Activated CD4-positive, alpha-beta T cell treated with anti-CD3 and anti-CD28 coated beads, Interleukin-2, amount 50 U/mL, for 16 hours (primary cell): ENCODE results near the gene VILL.
"Not testable (repeated sequence)": the region's sequence is repeated elsewhere in the genome, so short reads cannot be mapped to it uniquely, and the experiment has no call there.

ENCODE experiments used
- DNase-seq: peaks from one replicate; pipeline ENCODE4 v3.0.0-alpha.2; 2020

Gene VILL

DNA sequence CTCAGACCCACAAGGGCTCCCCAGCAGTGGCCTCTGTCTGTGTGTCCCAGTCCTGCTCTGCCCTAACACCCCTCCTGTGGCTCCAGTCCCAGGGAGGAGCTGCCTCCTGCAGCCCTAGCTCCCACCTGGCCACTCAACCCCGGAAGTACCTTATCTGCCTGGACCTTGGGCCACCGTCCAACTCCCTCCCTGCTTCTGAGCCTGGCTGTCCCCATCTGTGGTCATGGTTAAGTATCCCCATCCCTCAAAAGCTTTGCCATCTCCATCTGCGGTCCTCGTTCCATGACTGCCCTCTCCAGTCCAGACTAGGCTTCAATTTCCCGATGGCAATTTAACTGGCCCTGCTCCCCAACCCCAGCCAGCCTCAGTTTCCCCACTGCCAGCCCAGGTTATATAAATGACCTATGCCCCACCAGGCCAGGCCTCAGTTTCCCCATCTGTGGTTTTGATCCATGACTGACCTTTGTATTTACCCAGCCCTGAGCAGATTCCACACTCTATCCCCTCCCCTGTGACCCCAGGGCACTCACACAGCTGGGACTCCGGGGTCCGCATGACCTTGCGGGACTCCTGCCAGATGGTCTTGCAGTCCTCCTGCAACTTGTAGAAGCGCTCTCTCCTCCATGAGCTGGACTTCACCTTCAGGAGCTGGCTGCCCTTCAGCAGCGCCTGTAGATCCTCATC lies 29.2 kb downstream of the VILL start:
- no peak for DNase-seq

DNA sequence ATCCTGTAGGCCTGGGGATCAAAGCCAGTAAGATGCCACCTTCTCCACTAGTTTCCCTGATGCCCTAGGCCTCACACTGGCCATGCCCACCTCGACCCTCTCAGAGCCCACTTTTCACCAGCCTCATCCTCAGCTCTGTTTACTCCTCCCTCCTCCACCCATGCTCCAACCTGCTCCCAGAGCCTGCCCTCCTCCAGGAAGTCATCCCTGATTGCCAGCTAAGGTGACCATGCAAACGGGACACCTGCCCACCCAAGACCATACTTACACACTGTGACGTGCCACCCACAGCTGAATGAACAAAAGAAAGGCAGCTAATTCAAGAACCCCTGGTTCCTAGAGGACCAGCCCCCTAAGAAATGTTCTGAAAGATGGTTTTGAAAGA lies 29.7 kb downstream of the VILL start:
- no peak for DNase-seq

DNA sequence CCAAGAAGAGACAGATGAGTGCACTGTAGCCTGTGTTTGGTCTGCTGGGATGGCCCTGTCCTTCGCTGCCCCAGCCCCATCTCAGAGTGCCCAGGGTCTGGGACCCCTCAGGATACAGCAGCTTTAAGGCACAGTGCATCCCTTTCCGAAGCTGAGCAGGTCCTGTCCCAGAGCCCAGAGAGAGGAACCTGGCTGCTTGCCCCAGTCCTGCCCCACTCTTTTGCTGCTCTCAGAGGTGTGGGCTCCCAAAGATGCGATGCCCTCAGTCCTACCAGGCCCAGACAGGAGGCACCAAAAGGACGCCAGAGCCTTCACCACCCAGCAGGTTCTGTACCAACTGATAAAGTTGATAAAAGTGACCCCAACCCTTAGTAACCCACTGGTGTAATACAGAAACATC lies 30.6 kb downstream of the VILL start:
- DNase-seq, result no peak

GRCh38 chr3:38022301-38022700 lies 31.7 kb downstream of the VILL start:
- DNase-seq, result no peak

DNA sequence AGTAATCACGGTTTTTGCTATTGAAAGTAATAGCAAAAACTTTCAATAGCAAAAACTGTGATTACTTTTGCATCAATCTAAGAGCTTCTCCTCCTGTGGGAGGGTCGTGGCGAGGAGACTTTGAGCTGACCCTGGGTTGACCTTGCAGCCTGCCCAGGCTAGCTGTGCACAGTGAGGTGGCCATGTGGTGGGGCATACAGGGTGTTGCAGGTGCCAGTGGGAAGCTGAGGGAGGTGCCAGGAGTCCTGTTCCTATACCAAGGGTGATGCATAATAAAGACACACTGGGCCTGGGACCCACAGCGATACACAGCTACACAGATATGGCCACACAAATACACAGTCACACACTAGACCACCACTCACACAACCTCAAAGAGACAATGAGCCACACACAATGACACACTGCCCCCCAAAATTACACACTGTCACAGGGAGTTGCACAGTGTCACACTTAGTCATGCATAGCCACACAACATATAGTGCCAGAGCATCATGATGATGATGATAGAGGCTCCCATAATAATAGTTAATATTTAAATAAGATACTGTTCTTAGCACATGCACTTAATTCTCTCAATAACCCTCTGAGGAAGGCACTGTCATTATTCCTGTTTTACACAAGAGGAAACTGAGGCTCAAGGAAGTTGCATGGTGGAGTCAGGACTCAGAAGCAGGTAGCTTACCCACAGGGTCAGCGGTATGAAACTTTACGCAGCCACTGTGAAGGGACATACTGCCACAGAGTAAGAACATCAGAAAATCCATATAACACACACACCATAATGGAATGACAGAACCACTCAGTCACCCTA lies 32.5 kb downstream of the VILL start:
- no peak for DNase-seq

DNA sequence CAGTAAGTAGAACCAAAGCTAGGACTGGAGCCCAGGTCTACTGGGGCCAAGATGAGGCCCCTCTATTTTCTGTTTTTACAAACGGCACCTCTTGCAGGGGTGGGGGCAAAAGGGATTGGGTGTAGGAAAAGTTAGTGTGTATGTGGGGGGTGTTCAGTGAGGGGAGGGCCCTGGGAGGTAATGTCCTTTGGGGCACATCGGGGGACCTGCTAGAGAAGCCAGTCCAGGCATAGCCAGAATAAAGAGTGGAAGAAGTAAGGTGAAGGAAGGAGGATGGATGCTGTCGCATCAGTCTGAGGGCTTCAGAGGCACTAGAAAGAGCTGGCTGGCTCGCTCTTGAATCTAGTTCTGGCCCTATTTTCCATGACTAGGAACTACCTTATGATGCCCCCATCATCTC lies 36.3 kb downstream of the VILL start:
- no peak for DNase-seq

DNA sequence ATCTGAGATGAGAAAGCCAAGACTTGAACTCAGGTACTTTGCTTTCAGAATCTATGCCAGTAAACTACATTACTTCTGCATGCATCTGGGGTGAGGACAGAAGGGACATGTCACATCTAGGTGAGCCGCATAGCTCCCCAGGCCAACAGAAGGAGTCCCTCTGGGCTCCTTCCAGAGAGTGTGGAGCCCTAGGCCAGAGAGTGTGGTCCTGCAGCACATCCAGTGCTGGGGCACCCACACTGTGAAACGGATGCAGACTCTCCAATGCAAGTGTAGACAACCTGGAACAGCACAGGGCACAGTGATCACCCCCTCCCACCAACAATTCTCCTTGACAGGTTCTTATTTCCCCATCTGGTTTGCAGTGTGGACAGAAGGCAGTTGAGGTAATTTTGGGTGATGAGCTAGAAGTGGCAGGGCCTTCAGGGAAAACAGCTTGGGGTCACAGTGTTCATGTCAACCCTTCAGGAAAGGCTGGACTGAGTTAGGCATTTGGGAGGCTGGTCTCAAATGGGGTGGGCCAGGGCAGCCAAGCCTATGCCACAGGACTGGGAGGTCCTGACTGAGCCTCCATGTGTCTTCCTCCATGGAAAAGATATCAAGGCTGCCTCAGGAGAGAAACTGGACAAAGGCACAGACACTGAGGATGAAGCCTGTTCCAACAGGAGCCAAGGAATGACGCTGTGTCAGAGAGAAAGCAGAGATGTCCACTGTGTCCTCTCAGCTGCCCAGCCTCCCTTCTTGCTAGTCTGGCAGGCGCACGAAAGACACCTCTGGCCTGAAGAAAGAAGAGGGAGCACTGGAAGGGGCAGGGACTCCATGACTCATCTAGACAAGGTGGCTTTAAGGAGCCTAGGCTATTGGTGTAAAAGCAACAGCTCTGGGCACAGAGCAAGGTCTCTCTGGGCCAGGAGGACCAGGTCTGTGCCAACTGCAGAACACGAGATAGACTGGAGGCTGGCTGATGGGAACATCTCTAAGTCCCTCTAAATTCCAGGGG lies 37.2 kb downstream of the VILL start:
- no peak for DNase-seq

GRCh38 chr3:38028621-38029361 lies 38.2 kb downstream of the VILL start:
- no peak for DNase-seq

DNA sequence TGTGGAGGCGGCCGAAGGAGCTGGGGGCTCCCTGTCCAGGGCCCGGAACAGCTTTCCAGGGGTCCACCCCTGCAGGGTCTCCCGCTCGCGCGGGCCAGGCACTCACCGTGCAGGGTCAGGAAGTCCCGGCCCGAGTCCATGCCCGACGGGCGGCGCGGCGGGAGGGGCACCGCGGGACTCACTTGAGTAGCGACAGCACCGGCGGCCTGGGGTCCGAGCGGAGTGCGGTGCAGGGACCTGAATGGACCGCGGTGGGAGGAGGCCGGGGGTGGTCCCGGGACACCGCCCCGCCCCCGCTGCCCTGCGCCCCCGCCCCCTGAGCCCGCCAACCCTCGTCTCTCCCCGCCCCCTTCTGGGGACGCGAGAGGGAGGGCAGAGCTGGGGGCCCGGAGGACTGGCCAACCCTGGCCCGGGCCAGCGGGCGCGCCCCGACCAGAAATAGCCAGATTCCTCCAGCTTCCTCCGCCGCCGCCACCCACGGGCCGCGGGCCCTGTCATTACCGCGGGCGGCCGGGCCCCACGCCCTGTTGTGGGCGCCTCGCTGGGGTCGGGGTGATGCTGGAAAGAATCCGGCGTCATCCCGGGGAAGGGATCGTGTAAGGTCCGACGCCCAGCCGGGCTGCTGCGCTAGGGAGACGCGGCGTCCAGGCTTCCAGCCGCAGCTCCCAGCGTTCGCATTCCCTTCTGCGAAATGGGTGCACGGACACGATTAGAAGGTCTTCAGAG lies 39.0 kb downstream of the VILL start, which contains the start of gene PLCD1:
Gene PLCD1 (minus strand): TSS at position 243 of the 726 bp plus-strand sequence. CDS start 103 bp downstream, at position 140.
- DNase-seq, result no peak

GRCh38 chr3:38030126-38031021 lies 39.8 kb downstream of the VILL start:
- no peak for DNase-seq

DNA sequence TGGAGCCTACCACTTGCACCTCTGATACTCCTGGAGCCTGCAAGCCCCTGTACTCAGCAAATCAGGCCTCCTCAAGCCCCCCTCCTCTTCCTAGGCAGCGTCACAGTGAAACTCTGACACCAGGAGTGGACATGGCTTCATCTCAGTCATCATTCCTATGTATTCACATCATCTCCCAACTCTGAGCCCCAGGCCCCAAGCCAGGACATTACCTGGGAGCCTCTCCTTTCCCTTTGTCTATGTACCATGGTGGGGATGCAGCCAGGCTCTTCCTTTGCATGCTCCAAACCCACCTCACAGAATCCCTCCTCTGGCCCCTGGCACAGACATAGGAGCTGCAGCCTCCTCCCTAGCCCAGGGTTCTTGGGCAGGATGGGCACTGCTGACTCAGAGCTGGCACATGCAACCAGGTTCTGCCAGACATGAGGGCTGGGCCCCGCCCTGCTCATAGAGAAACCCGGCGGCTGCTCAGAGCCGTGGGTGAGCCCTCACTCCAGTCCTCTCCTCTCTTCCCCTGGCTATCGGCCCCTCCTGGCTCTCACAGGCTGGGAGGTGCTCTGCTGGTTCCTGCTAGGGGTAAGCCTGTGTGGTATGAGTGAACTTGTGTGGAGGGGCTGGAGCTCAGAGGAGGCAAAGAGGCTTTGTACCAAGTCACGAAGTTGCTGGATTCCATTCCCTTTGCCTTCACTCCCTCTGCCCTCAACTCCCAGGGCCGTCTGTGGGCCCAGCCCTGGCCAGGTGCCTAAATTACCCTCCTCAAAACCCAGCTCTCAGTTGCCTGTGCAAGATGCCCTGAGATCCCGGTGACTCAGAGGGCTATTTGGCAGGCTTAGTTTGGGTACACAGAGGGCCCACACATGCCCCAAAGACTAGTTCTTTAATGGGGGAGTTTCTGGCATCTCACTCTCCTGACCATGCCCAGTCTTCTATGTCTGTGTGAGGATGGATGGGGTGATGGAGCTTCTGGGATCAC lies 40.7 kb downstream of the VILL start:
- DNase-seq, result peak; percentile 68

DNA sequence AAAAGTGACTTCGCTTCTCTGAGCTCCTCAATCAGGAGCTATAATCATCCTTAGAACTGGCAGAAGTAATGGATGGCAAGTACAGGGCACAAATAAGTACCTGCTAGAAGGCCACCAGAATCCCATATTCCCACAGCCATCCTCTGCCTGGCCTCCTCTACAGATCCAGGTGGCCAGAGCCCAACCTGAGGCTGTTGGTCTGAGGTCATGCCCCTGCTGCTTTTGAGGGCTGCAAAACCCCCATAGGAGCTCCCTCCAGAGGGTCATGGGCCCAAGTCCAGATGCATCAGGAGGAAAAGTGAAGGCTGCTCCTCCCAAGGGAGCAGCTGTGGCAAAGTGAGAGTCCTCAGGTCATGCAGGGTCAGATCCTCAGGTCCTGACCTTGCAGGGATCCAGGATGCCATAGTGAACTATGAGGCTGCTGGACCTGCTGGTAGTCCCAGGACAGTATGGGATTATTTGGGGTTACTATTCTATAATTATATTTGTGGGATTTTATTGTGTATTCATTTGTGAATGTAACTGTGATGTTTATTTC lies 41.8 kb downstream of the VILL start:
- DNase-seq, result no peak

DNA sequence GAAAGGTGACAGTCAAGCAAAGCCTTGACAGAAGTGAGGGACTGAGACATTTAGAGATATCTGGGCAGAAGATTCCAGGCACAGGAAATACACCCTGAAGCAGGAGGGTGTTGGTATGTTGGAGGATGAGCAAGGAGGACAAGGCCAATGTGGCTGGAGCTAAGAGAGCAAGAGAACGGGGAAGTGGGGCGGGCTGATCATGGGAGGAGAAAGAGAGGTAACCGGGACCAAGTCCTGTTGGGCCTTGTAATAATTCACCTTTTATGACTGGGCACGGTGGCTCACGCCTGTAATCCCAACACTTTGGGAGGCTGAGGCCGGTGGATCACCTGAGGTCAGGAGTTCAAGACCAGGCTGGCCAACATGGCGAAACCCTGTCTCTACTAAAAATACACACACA lies 43.0 kb downstream of the VILL start:
- not testable (repeated sequence) for DNase-seq

- DNase-seq, result not testable (repeated sequence)
These were observed 43.7 kb downstream of the VILL start for GRCh38 chr3:38034335-38034734.

DNA sequence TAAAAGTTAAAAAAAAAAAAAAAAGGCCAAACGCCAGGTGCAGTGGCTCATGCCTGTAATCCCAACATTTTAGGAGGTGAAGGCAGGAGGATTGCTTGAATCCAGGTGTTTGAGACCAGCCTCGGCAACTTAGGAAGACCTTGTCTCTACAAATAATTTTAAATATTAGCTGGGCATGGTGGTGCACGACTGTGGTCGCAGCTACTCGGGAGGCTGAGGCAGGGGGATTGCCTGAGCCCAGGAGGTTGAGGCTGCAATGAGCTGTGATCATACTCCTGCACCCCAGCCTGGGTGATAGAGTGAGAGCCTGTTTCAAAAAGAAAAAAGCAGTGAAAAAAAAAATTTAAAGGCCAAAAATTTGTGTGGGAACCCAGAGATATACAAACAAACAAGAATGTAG lies 45.7 kb downstream of the VILL start:
- no peak for DNase-seq

GRCh38 chr3:38036906-38037305 lies 46.3 kb downstream of the VILL start:
- DNase-seq, result no peak

DNA sequence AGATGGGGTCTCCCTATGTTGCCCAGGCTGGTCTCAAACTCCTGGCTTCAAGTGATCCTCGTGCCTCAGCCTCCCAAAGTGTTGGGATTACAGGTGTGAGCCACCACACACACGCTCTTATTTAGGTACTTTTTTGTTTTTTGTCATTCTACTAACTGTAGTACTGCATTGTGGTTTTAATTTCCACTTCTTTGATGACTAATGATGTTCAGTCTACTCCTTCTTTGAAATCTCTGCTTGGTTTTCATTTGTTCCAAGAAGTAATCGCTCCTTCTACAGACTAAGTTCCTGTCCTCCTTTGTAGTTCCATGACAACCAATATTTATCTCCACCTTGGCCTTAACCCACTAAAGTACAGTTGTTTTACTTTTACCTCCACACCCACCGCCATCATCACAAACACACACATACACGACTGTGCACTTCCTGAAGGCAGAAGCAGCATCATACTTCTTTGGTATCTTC lies 47.9 kb downstream of the VILL start:
- DNase-seq, result peak; percentile 74

DNA sequence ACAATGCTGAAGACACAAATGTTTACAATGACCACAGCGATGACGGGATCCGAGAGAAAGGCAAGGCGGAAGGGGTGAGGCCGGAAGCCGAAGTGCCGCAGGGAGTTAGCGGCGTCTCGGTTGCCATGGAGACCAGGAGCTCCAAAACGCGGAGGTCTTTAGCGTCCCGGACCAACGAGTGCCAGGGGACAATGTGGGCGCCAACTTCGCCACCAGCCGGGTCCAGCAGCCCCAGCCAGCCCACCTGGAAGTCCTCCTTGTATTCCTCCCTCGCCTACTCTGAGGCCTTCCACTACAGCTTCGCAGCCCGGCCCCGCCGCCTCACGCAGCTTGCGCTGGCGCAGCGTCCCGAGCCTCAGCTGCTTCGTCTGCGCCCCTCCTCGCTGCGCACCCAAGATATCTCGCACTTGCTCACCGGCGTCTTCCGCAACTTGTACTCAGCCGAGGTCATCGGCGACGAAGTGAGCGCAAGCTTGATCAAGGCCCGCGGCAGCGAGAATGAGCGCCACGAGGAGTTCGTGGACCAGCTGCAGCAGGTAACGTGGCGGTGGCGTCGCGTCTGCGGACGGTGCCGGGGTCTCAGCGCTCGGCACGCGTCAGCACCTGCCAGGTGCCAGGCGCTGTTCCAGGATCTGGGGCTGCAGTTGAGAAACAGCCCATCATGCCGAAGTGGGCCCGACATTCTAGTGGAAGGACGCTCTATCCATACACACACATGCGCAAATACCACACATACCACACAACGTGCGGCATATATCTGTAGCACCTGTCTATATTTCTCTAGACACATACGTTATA lies 48.7 kb downstream of the VILL start, which contains the start of gene DLEC1:
Gene DLEC1 (plus strand): TSS at position 108 of the 798 bp plus-strand sequence. CDS start 18 bp downstream, at position 126.
- peak; percentile 93 for DNase-seq
